Myocyte (in vitro differentiated cells): Measurements from ENCODE around the gene ADAM21. TPM values are rescaled to one million over a fixed set of nuclear protein-coding genes. Genes with fewer than 3 reads are reported as not detected.
"Not testable (repeated sequence)": the region's sequence is repeated elsewhere in the genome, so short reads cannot be mapped to it uniquely, and the experiment has no call there.

Experiments
- DNase-seq: peaks from one replicate; pipeline ENCODE4 v3.0.0-alpha.2; 2012; ENCODE audit warnings: low read depth
- polyA plus RNA-seq: library from polyadenylated mRNA; unstranded; fragments of >200 nt; gene quantifications from one replicate; pipeline ENCODE4 v1.2.1, GENCODE V29; 2012; ENCODE audit warnings: missing spikeins
- total RNA-seq: library from RNA; depleted of rRNA; stranded (reverse); fragments of >200 nt; gene quantifications from 2 replicates; pipeline ENCODE4 v1.2.3, GENCODE V29; 2014

The ADAM21 gene
- total RNA-seq, result 0.67 and 1.3 TPM in 2 replicates
- 1.2 TPM for polyA plus RNA-seq

GRCh38 chr14:70451874-70452273, at the start of gene ADAM21:
Gene ADAM21, plus strand, starts transcription at chr14:70452174. Its CDS starts 5,326 bp downstream, at chr14:70457500.
- no peak for DNase-seq

GRCh38 chr14:70403335-70403734, 48.6 kb upstream of the ADAM21 start:
- DNase-seq, result not testable (repeated sequence)

- not testable (repeated sequence) for DNase-seq
Measured at GRCh38 chr14:70406216-70406615, 45.8 kb upstream of the ADAM21 start.

- DNase-seq, result no peak
Measured at GRCh38 chr14:70407621-70408020, 44.4 kb upstream of the ADAM21 start.

GRCh38 chr14:70415788-70416187, 36.2 kb upstream of the ADAM21 start:
- no peak for DNase-seq

- peak; percentile 13 for DNase-seq
Measured at GRCh38 chr14:70416338-70416724, 35.6 kb upstream of the ADAM21 start.

- DNase-seq, result peak; percentile 77
Measured at GRCh38 chr14:70416725-70417349, 35.1 kb upstream of the ADAM21 start, which contains the start of gene SYNJ2BP. Gene SYNJ2BP, minus strand, starts transcription at chr14:70417090. Its CDS starts 127 bp downstream, at chr14:70416963.

- DNase-seq, result not testable (repeated sequence)
Measured at GRCh38 chr14:70419270-70419931, 32.6 kb upstream of the ADAM21 start.

GRCh38 chr14:70422538-70422937, 29.4 kb upstream of the ADAM21 start:
- peak; percentile 92 for DNase-seq

- peak; percentile 73 for DNase-seq
Measured at GRCh38 chr14:70425354-70425753, 26.6 kb upstream of the ADAM21 start.

GRCh38 chr14:70426555-70426954, 25.4 kb upstream of the ADAM21 start:
- not testable (repeated sequence) for DNase-seq

- no peak for DNase-seq
Measured at GRCh38 chr14:70436867-70437266, 15.1 kb upstream of the ADAM21 start.

- no peak for DNase-seq
Measured at GRCh38 chr14:70441641-70442040, 10.3 kb upstream of the ADAM21 start.

- DNase-seq, result no peak
Measured at GRCh38 chr14:70442750-70443149, 9.2 kb upstream of the ADAM21 start.

- peak; percentile 86 for DNase-seq
Measured at GRCh38 chr14:70448633-70449340, 3.2 kb upstream of the ADAM21 start.

- DNase-seq, result peak; percentile 16
Measured at GRCh38 chr14:70454731-70455130, 2.8 kb downstream of the ADAM21 start.

GRCh38 chr14:70468731-70469130, 16.8 kb downstream of the ADAM21 start:
- no peak for DNase-seq

GRCh38 chr14:70470863-70471563, 19.0 kb downstream of the ADAM21 start:
- not testable (repeated sequence) for DNase-seq

GRCh38 chr14:70472253-70473159, 20.5 kb downstream of the ADAM21 start:
- DNase-seq, result no peak

- no peak for DNase-seq
Measured at GRCh38 chr14:70473825-70474224, 21.9 kb downstream of the ADAM21 start.
